Ramos (cell line): ENCODE data around the gene NT5C3A.

Experiments used
- in situ Hi-C: fragments of 300-500 bp; cut with MboI; formaldehyde crosslinking; loops from one replicate; pipeline ENCODE4 v1.14.3; 2022; ENCODE audit warnings: low sequenced_read_pairs; ENCODE audit not compliant: unreplicated experiment

Gene NT5C3A

GRCh38 chr7:33062023-33062781 lies at the start of gene NT5C3A:
Gene NT5C3A, minus strand, starts transcription at chr7:33062776. Its CDS starts 71 bp downstream, at chr7:33062705.
- in situ Hi-C loops: no loop called here

- in situ Hi-C loops: no loop called here
These were observed 49.0 kb upstream of the NT5C3A start for GRCh38 chr7:33111614-33112013.

- in situ Hi-C loops: no loop called here
These were observed 47.2 kb upstream of the NT5C3A start for GRCh38 chr7:33109758-33110238.

GRCh38 chr7:33109005-33109757 lies 46.6 kb upstream of the NT5C3A start, which contains the start of gene RP9:
Gene RP9, minus strand, starts transcription at chr7:33109404. Its CDS starts 32 bp downstream, at chr7:33109372.
- in situ Hi-C loops: no loop called here

GRCh38 chr7:33108554-33109004 lies 46.0 kb upstream of the NT5C3A start:
- in situ Hi-C loops: no loop called here

- in situ Hi-C loops: no loop called here
These were observed 44.8 kb upstream of the NT5C3A start for GRCh38 chr7:33107136-33108066.

- in situ Hi-C loops: no loop called here
These were observed 39.3 kb upstream of the NT5C3A start for GRCh38 chr7:33101906-33102305.

- in situ Hi-C loops: no loop called here
These were observed 38.2 kb upstream of the NT5C3A start for GRCh38 chr7:33100770-33101169.

GRCh38 chr7:33099154-33099940 lies 36.8 kb upstream of the NT5C3A start:
- in situ Hi-C loops: loop anchor here (25.0 kb wide), 1 partner anchor 587 kb away; no protein-coding TSS in a partner anchor

- in situ Hi-C loops: loop anchor here (25.0 kb wide), 1 partner anchor 583 kb away; no protein-coding TSS in a partner anchor
These were observed 32.2 kb upstream of the NT5C3A start for GRCh38 chr7:33094745-33095275.

GRCh38 chr7:33093266-33093665 lies 30.7 kb upstream of the NT5C3A start:
- in situ Hi-C loops: loop anchor here (25.0 kb wide), 1 partner anchor 581 kb away; no protein-coding TSS in a partner anchor

- in situ Hi-C loops: loop anchor here (25.0 kb wide), 1 partner anchor 579 kb away; no protein-coding TSS in a partner anchor
These were observed 29.1 kb upstream of the NT5C3A start for GRCh38 chr7:33091641-33092191.

GRCh38 chr7:33091111-33091531 lies 28.5 kb upstream of the NT5C3A start:
- in situ Hi-C loops: loop anchor here (25.0 kb wide), 1 partner anchor 579 kb away; no protein-coding TSS in a partner anchor

- in situ Hi-C loops: loop anchor here (25.0 kb wide), 1 partner anchor 577 kb away; no protein-coding TSS in a partner anchor
These were observed 26.6 kb upstream of the NT5C3A start for GRCh38 chr7:33089142-33089541.

GRCh38 chr7:33087858-33088257 lies 25.3 kb upstream of the NT5C3A start:
- in situ Hi-C loops: loop anchor here (25.0 kb wide), 1 partner anchor 576 kb away; no protein-coding TSS in a partner anchor

- in situ Hi-C loops: loop anchor here (25.0 kb wide), 1 partner anchor 575 kb away; no protein-coding TSS in a partner anchor
These were observed 24.8 kb upstream of the NT5C3A start for GRCh38 chr7:33087356-33087755.

GRCh38 chr7:33079763-33080690 lies 17.5 kb upstream of the NT5C3A start:
- in situ Hi-C loops: loop anchor here (25.0 kb wide), 1 partner anchor 568 kb away; no protein-coding TSS in a partner anchor
